Glomerular visceral epithelial cell (primary cell): ENCODE results near the gene USP13.
A peak's percentile ranks its signal among the peaks of the same experiment; 100 is the strongest.

Experiments
- DNase-seq: peaks from one replicate; pipeline ENCODE4 v3.0.0-alpha.2; 2016; ENCODE audit errors: extremely low spot score

Gene USP13

GRCh38 chr3:179697736-179698332 is 45.0 kb downstream of the USP13 start:
- DNase-seq: no peak

GRCh38 chr3:179700716-179701115 is 47.9 kb downstream of the USP13 start:
- DNase-seq: no peak

- DNase-seq: no peak
These were observed 48.5 kb downstream of the USP13 start for GRCh38 chr3:179701176-179701827.

- DNase-seq: no peak
These were observed 49.6 kb downstream of the USP13 start for GRCh38 chr3:179702271-179702947.

GRCh38 chr3:179703816-179704215 is 51.0 kb downstream of the USP13 start:
- no peak for DNase-seq

GRCh38 chr3:179706233-179706632 is 53.4 kb downstream of the USP13 start:
- DNase-seq: no peak

GRCh38 chr3:179710079-179710478 is 57.2 kb downstream of the USP13 start:
- no peak for DNase-seq

- DNase-seq: peak; percentile 18
These were observed 60.8 kb downstream of the USP13 start for GRCh38 chr3:179713643-179714090.

- DNase-seq: no peak
These were observed 62.7 kb downstream of the USP13 start for GRCh38 chr3:179715582-179715981.

GRCh38 chr3:179716226-179716625 is 63.4 kb downstream of the USP13 start:
- peak; percentile 49 for DNase-seq

- DNase-seq: peak; percentile 69
These were observed 64.0 kb downstream of the USP13 start for GRCh38 chr3:179716811-179717210.

- DNase-seq: no peak
These were observed 64.4 kb downstream of the USP13 start for GRCh38 chr3:179717219-179717618.

- DNase-seq: no peak
These were observed 66.4 kb downstream of the USP13 start for GRCh38 chr3:179719048-179719734.

- no peak for DNase-seq
These were observed 67.4 kb downstream of the USP13 start for GRCh38 chr3:179720196-179720595.

GRCh38 chr3:179723617-179724016 is 70.8 kb downstream of the USP13 start:
- no peak for DNase-seq

- DNase-seq: no peak
These were observed 73.3 kb downstream of the USP13 start for GRCh38 chr3:179726075-179726699.

- no peak for DNase-seq
These were observed 76.2 kb downstream of the USP13 start for GRCh38 chr3:179729086-179729485.

- DNase-seq: no peak
These were observed 77.1 kb downstream of the USP13 start for GRCh38 chr3:179729981-179730380.

- DNase-seq: no peak
These were observed 77.7 kb downstream of the USP13 start for GRCh38 chr3:179730506-179730905.

- DNase-seq: no peak
These were observed 78.7 kb downstream of the USP13 start for GRCh38 chr3:179731544-179731943.

GRCh38 chr3:179732661-179733348 is 80.0 kb downstream of the USP13 start:
- no peak for DNase-seq
